ENCODE measurements around the gene FREM2. TPM values are rescaled to one million over a fixed set of nuclear protein-coding genes. Genes with fewer than 3 reads are reported as not detected.

Gene FREM2
- total RNA-seq, 2 experiments from 2014 or later = not detected

- no peak overlapping the region for H3K27ac ChIP-seq (ENCODE audit: low read depth, low read length, poor library complexity, severe bottlenecking)
- no peak for DNase-seq (ENCODE audit: low spot score)
- H3K4me3 ChIP-seq (ENCODE audit: low read depth, low read length, poor library complexity, severe bottlenecking) = no peak overlapping the region
- no peaks in the 10 kb centered on the region for H3K4me1 ChIP-seq (ENCODE audit: insufficient read depth, low read length, poor library complexity, severe bottlenecking)
- no TSS peak for BruUV-seq (replicated peaks)
- CTCF ChIA-PET (ENCODE audit: unreplicated experiment) = interaction anchor here (0.6 kb wide), 1 partner anchor 40 kb away, joined by 3 read pairs; no protein-coding TSS in a partner anchor
- no peak overlapping the region for H2AFZ ChIP-seq (ENCODE audit: low read length)
- no peaks in the 10 kb centered on the region for H4K20me1 ChIP-seq (ENCODE audit: insufficient read depth, low read length)
- intact Hi-C loops (cut with micrococcal nuclease; ENCODE audit: unreplicated experiment) = no loop called here
- POLR2A ChIA-PET = interaction anchor here (0.6 to 1.3 kb wide), 2 partner anchors 10 to 81 kb away, joined by 3 read pairs; no protein-coding TSS in a partner anchor
- H3K79me2 ChIP-seq (ENCODE audit: insufficient read depth, low read depth, low read length) = no peaks in the 10 kb centered on the region
- H3K9me3 ChIP-seq (ENCODE audit: low read length) = no peaks in the 10 kb centered on the region
- H3K36me3 ChIP-seq (ENCODE audit: insufficient read depth, low read length) = no peaks in the 10 kb centered on the region
- no peak for TF ChIP-seq EZH2phosphoT487 (IDR thresholded peaks at IDR 0.05; ENCODE audit: borderline replicate concordance, low read depth, low read length)
- TF ChIP-seq CTCF (conservative IDR thresholded peaks at IDR 0.05; ENCODE audit: low read length) = no peak
- H3K4me2 ChIP-seq (ENCODE audit: low read length) = no peak overlapping the region
- H3K9me2 ChIP-seq (ENCODE audit: insufficient read depth, low read length) = no peaks in the 10 kb centered on the region
Measured at GRCh38 chr13:38671980-38672379, 14.9 kb upstream of the FREM2 start.

- no peak overlapping the region for H3K4me3 ChIP-seq (ENCODE audit: low read depth, low read length, poor library complexity, severe bottlenecking)
- no peak for DNase-seq (ENCODE audit: low spot score)
- H3K9me3 ChIP-seq (ENCODE audit: low read length) = no peaks in the 10 kb centered on the region
- H3K4me1 ChIP-seq (ENCODE audit: insufficient read depth, low read length, poor library complexity, severe bottlenecking) = no peaks in the 10 kb centered on the region
- ChIA-PET CTCF (ENCODE audit: unreplicated experiment) (no interaction called here), POLR2A (no interaction called here)
- no TSS peak for BruUV-seq (replicated peaks)
- H2AFZ ChIP-seq (ENCODE audit: low read length) = no peak overlapping the region
- H3K79me2 ChIP-seq (ENCODE audit: insufficient read depth, low read depth, low read length) = no peaks in the 10 kb centered on the region
- no peaks in the 10 kb centered on the region for H3K9me2 ChIP-seq (ENCODE audit: insufficient read depth, low read length)
- no peaks in the 10 kb centered on the region for H4K20me1 ChIP-seq (ENCODE audit: insufficient read depth, low read length)
- no peak overlapping the region for H3K4me2 ChIP-seq (ENCODE audit: low read length)
- intact Hi-C loops (cut with micrococcal nuclease; ENCODE audit: unreplicated experiment) = no loop called here
- no peaks in the 10 kb centered on the region for H3K36me3 ChIP-seq (ENCODE audit: insufficient read depth, low read length)
- TF ChIP-seq EZH2phosphoT487 (IDR thresholded peaks at IDR 0.05; ENCODE audit: borderline replicate concordance, low read depth, low read length) (no peak), CTCF (conservative IDR thresholded peaks at IDR 0.05; ENCODE audit: low read length) (no peak)
- H3K27ac ChIP-seq (ENCODE audit: low read depth, low read length, poor library complexity, severe bottlenecking) = no peak overlapping the region
Measured at GRCh38 chr13:38674208-38674607, 12.7 kb upstream of the FREM2 start.

GRCh38 chr13:38680912-38681311 lies 6.0 kb upstream of the FREM2 start:
- H4K20me1 ChIP-seq (ENCODE audit: insufficient read depth, low read length) = no peaks in the 10 kb centered on the region
- no peaks in the 10 kb centered on the region for H3K36me3 ChIP-seq (ENCODE audit: insufficient read depth, low read length)
- H3K27ac ChIP-seq (ENCODE audit: low read depth, low read length, poor library complexity, severe bottlenecking) = no peak overlapping the region
- intact Hi-C loops (cut with micrococcal nuclease; ENCODE audit: unreplicated experiment) = no loop called here
- H3K9me3 ChIP-seq (ENCODE audit: low read length) = no peaks in the 10 kb centered on the region
- POLR2A ChIA-PET = interaction anchor here (0.6 kb wide), 1 partner anchor 561 kb away, joined by 3 read pairs; no protein-coding TSS in a partner anchor
- no peak overlapping the region for H2AFZ ChIP-seq (ENCODE audit: low read length)
- no peak for DNase-seq (ENCODE audit: low spot score)
- H3K79me2 ChIP-seq (ENCODE audit: insufficient read depth, low read depth, low read length) = no peaks in the 10 kb centered on the region
- BruUV-seq (replicated peaks) = no TSS peak
- TF ChIP-seq CTCF (conservative IDR thresholded peaks at IDR 0.05; ENCODE audit: low read length) (no peak), EZH2phosphoT487 (IDR thresholded peaks at IDR 0.05; ENCODE audit: borderline replicate concordance, low read depth, low read length) (no peak)
- no peaks in the 10 kb centered on the region for H3K9me2 ChIP-seq (ENCODE audit: insufficient read depth, low read length)
- H3K4me2 ChIP-seq (ENCODE audit: low read length) = no peak overlapping the region
- H3K4me1 ChIP-seq (ENCODE audit: insufficient read depth, low read length, poor library complexity, severe bottlenecking) = no peaks in the 10 kb centered on the region
- CTCF ChIA-PET (ENCODE audit: unreplicated experiment) = no interaction called here
- no peak overlapping the region for H3K4me3 ChIP-seq (ENCODE audit: low read depth, low read length, poor library complexity, severe bottlenecking)

Measured in OCI-LY7 (cell line).